Measurements from ENCODE around the gene LGSN. TPM values are rescaled to one million over a fixed set of nuclear protein-coding genes. Genes with fewer than 3 reads are reported as not detected.
"Not testable (repeated sequence)": the region's sequence is repeated elsewhere in the genome, so short reads cannot be mapped to it uniquely, and the experiment has no call there.

LGSN gene
- total and polyA plus RNA-seq, 2 donors = 0.14 to 0.23 TPM

- no peaks in the 10 kb centered on the region for H3K27me3 ChIP-seq (ENCODE audit: control insufficient read depth in 2 of 2, insufficient read depth in 1 of 2, low read length in 1 of 2)
- no peak overlapping the region for H3K27ac ChIP-seq (ENCODE audit: low read depth in 1 of 2, low read length in 1 of 2)
- H3K9me3 ChIP-seq (ENCODE audit: control insufficient read depth in 2 of 2, insufficient read depth in 1 of 2, low read length in 1 of 2) = no peaks in the 10 kb centered on the region
- no peak overlapping the region for H3K4me3 ChIP-seq (ENCODE audit: low read length in 2 of 2)
- no peaks in the 10 kb centered on the region for H3K4me1 ChIP-seq (ENCODE audit: control insufficient read depth in 2 of 2, insufficient read depth in 2 of 2, low read length in 2 of 2)
- DNase-seq (ENCODE audit: low read depth in 6 of 9, low spot score in 9 of 9) = no peak
- 79% methylated on average over 4 of the region's 4 CpGs for WGBS
- no peaks in the 10 kb centered on the region for H3K36me3 ChIP-seq (ENCODE audit: control insufficient read depth in 2 of 2, insufficient read depth in 2 of 2, low read length in 1 of 2)
Measured at GRCh38 chr6:63267046-63267445, 52.7 kb downstream of the LGSN start.

DNA sequence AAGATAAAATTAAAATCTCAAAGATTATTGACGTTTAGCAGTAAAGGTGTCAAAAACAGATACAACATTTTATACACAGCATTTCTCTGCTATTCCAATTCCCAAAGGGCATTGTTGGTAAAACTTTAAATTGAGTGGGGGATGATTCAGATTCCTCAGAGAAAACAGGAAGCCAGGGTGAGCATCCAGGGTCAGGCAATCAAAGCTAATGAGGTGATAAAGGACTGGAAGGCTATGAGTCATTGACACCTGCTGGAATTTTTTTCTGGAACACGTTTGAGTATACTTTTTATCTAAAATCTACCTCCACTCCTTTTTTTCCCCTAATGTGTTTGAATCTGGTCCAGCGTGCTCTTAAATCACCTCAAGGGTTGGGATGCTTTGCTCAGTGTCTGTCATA, 56.3 kb downstream of the LGSN start:
- no peak for DNase-seq (ENCODE audit: low read depth in 6 of 9, low spot score in 9 of 9)
- no peaks in the 10 kb centered on the region for H3K36me3 ChIP-seq (ENCODE audit: control insufficient read depth in 2 of 2, insufficient read depth in 2 of 2, low read length in 1 of 2)
- WGBS = 63% methylated on average over 3 of the region's 3 CpGs
- no peaks in the 10 kb centered on the region for H3K27me3 ChIP-seq (ENCODE audit: control insufficient read depth in 2 of 2, insufficient read depth in 1 of 2, low read length in 1 of 2)
- no peaks in the 10 kb centered on the region for H3K9me3 ChIP-seq (ENCODE audit: control insufficient read depth in 2 of 2, insufficient read depth in 1 of 2, low read length in 1 of 2)
- no peak overlapping the region for H3K4me3 ChIP-seq (ENCODE audit: low read length in 2 of 2)
- H3K27ac ChIP-seq (ENCODE audit: low read depth in 1 of 2, low read length in 1 of 2) = no peak overlapping the region
- H3K4me1 ChIP-seq (ENCODE audit: control insufficient read depth in 2 of 2, insufficient read depth in 2 of 2, low read length in 2 of 2) = no peaks in the 10 kb centered on the region

DNA sequence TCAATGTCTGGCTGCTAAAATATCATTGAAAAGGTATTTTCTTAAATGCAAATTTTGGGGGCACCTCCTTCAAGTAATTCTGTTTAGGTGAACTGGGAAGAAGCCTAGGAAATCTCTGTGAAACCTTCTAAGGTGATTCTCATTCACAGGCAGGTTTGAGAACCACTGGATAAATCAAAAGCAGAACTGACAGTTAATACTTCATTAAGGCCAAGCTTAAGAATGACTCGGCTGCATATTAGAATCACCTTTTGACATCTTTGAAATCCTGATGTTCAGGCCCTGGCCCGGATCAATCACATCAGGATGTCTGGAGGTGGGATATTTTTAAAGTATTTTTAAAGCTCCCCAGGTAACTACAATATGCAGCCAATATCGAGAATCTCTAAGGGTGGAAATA, 58.0 kb downstream of the LGSN start:
- no peak for DNase-seq (ENCODE audit: low read depth in 6 of 9, low spot score in 9 of 9)
- Histone ChIP-seq H3K27ac (ENCODE audit: low read depth in 1 of 2, low read length in 1 of 2) (no peak overlapping the region), H3K36me3 (ENCODE audit: control insufficient read depth in 2 of 2, insufficient read depth in 2 of 2, low read length in 1 of 2) (no peaks in the 10 kb centered on the region), H3K9me3 (ENCODE audit: control insufficient read depth in 2 of 2, insufficient read depth in 1 of 2, low read length in 1 of 2) (no peaks in the 10 kb centered on the region), H3K4me3 (ENCODE audit: low read length in 2 of 2) (no peak overlapping the region), H3K4me1 (ENCODE audit: control insufficient read depth in 2 of 2, insufficient read depth in 2 of 2, low read length in 2 of 2) (no peaks in the 10 kb centered on the region), H3K27me3 (ENCODE audit: control insufficient read depth in 2 of 2, insufficient read depth in 1 of 2, low read length in 1 of 2) (no peaks in the 10 kb centered on the region)
- WGBS = 76% methylated on average over 3 of the region's 3 CpGs

DNA sequence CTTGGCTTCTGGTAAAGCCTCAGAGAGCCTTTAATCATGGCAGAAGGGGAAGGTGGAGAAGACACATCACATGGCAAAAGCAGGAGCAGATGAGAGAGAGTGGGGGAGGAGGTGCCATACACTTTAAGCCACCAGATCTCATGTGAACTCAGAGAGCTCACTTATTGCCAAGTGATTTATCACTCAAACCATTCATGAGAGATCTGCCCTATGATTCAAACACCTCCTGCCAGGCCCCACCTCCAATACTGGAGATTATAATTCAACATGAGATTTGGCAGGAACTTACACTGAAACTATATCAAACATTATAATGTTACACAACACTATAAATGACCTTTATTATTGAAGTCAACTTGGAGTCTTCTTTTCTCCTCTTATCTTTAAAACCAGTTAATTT, 60.6 kb downstream of the LGSN start:
- no peak for DNase-seq (ENCODE audit: low read depth in 6 of 9, low spot score in 9 of 9)

DNA sequence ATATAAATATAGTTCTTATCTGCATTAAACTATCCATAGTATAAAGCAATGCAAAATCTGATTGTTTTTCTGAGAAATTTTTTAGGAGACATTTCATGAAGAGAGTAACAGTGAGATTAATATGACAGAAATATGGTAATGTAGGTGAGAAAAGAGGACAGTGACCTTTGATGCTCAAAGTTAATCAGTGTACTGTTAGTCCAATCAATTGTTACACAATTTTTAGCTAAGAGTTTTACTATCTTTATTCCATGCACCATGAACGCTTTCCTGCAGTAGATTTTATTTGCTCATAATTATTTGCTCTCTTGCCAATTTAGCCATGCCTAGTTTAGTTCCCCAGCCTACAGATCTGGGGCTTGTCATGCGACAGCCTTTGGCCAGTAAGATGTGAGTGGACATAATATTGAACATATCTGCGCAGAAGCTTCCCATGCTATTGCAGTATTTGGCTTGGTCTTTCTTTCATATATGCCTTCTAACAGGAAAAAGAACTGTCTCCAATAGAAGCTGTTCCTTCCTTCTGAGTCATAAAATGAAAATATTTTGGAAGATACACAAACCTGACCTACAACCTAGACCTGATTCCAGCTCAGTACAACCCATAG, 69.8 kb downstream of the LGSN start:
- no peak overlapping the region for H3K4me3 ChIP-seq (ENCODE audit: low read length in 2 of 2)
- H3K36me3 ChIP-seq (ENCODE audit: control insufficient read depth in 2 of 2, insufficient read depth in 2 of 2, low read length in 1 of 2) = no peaks in the 10 kb centered on the region
- DNase-seq (ENCODE audit: low read depth in 6 of 9, low spot score in 9 of 9) = no peak
- WGBS = 95% methylated on average over 3 of the region's 3 CpGs
- H3K9me3 ChIP-seq (ENCODE audit: control insufficient read depth in 2 of 2, insufficient read depth in 1 of 2, low read length in 1 of 2) = no peaks in the 10 kb centered on the region
- H3K27ac ChIP-seq (ENCODE audit: low read depth in 1 of 2, low read length in 1 of 2) = no peak overlapping the region
- no peaks in the 10 kb centered on the region for H3K27me3 ChIP-seq (ENCODE audit: control insufficient read depth in 2 of 2, insufficient read depth in 1 of 2, low read length in 1 of 2)
- H3K4me1 ChIP-seq (ENCODE audit: control insufficient read depth in 2 of 2, insufficient read depth in 2 of 2, low read length in 2 of 2) = no peaks in the 10 kb centered on the region

More for the DNA sequence above, 60.6 kb downstream of the LGSN start:
- Histone ChIP-seq H3K9me3 (ENCODE audit: control insufficient read depth in 2 of 2, insufficient read depth in 1 of 2, low read length in 1 of 2) (no peaks in the 10 kb centered on the region), H3K4me3 (ENCODE audit: low read length in 2 of 2) (no peak overlapping the region), H3K36me3 (ENCODE audit: control insufficient read depth in 2 of 2, insufficient read depth in 2 of 2, low read length in 1 of 2) (no peaks in the 10 kb centered on the region), H3K27ac (ENCODE audit: low read depth in 1 of 2, low read length in 1 of 2) (no peak overlapping the region), H3K27me3 (ENCODE audit: control insufficient read depth in 2 of 2, insufficient read depth in 1 of 2, low read length in 1 of 2) (no peaks in the 10 kb centered on the region), H3K4me1 (ENCODE audit: control insufficient read depth in 2 of 2, insufficient read depth in 2 of 2, low read length in 2 of 2) (no peaks in the 10 kb centered on the region)

DNA sequence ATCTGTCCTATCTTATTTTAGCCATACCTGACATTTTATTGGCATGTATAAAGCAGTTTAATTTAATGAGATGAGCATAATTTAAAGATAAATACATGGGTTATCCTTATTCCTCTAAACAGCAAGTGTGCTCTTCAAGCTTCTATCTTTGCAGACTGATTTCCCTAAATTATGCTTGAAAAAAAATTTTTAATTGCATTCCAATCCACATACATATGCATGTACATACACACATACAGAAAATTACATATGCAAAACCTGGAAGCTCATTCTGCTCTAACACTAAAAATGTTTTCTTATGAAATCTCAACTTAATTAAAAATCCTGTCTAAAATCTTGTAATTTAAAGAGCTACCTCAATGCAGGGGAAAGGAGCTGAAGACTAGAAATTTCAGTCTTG, 73.2 kb downstream of the LGSN start:
- no peak for DNase-seq (ENCODE audit: low read depth in 6 of 9, low spot score in 9 of 9)
- no peak overlapping the region for H3K4me3 ChIP-seq (ENCODE audit: low read length in 2 of 2)
- H3K4me1 ChIP-seq (ENCODE audit: control insufficient read depth in 2 of 2, insufficient read depth in 2 of 2, low read length in 2 of 2) = no peaks in the 10 kb centered on the region
- H3K9me3 ChIP-seq (ENCODE audit: control insufficient read depth in 2 of 2, insufficient read depth in 1 of 2, low read length in 1 of 2) = no peaks in the 10 kb centered on the region
- no peaks in the 10 kb centered on the region for H3K27me3 ChIP-seq (ENCODE audit: control insufficient read depth in 2 of 2, insufficient read depth in 1 of 2, low read length in 1 of 2)
- H3K36me3 ChIP-seq (ENCODE audit: control insufficient read depth in 2 of 2, insufficient read depth in 2 of 2, low read length in 1 of 2) = no peaks in the 10 kb centered on the region
- H3K27ac ChIP-seq (ENCODE audit: low read depth in 1 of 2, low read length in 1 of 2) = no peak overlapping the region

DNA sequence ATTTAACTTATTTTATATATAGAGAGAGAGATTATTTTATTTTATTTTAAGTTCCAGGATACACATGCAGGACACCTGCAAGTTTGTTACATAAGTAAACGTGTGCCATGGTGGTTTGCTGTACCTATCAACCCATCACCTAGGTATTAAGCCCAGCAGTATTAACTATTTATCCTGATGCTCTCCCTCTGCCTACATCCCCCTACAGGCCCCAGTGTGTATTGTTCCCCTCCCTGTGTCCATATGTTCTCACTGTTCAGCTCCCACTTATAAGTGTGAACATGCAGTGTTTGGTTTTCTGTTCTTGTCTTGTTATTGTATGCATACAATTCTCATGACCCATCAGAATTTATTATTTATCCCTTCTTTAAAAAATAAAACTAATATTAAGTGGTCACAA, 73.9 kb downstream of the LGSN start:
- H3K27me3 ChIP-seq (ENCODE audit: control insufficient read depth in 2 of 2, insufficient read depth in 1 of 2, low read length in 1 of 2) = no peaks in the 10 kb centered on the region
- H3K36me3 ChIP-seq (ENCODE audit: control insufficient read depth in 2 of 2, insufficient read depth in 2 of 2, low read length in 1 of 2) = no peaks in the 10 kb centered on the region
- no peak overlapping the region for H3K4me3 ChIP-seq (ENCODE audit: low read length in 2 of 2)
- H3K9me3 ChIP-seq (ENCODE audit: control insufficient read depth in 2 of 2, insufficient read depth in 1 of 2, low read length in 1 of 2) = no peaks in the 10 kb centered on the region
- WGBS = 95% methylated on average over 1 of the region's 1 CpG
- H3K4me1 ChIP-seq (ENCODE audit: control insufficient read depth in 2 of 2, insufficient read depth in 2 of 2, low read length in 2 of 2) = no peaks in the 10 kb centered on the region
- no peak for DNase-seq (ENCODE audit: low read depth in 6 of 9, low spot score in 9 of 9)
- H3K27ac ChIP-seq (ENCODE audit: low read depth in 1 of 2, low read length in 1 of 2) = no peak overlapping the region

- 87% methylated on average over 2 of the region's 2 CpGs for WGBS
- Histone ChIP-seq H3K36me3 (ENCODE audit: control insufficient read depth in 2 of 2, insufficient read depth in 2 of 2, low read length in 1 of 2) (no peaks in the 10 kb centered on the region), H3K9me3 (ENCODE audit: control insufficient read depth in 2 of 2, insufficient read depth in 1 of 2, low read length in 1 of 2) (no peaks in the 10 kb centered on the region), H3K27ac (ENCODE audit: low read depth in 1 of 2, low read length in 1 of 2) (no peak overlapping the region), H3K4me3 (ENCODE audit: low read length in 2 of 2) (no peak overlapping the region), H3K4me1 (ENCODE audit: control insufficient read depth in 2 of 2, insufficient read depth in 2 of 2, low read length in 2 of 2) (no peaks in the 10 kb centered on the region), H3K27me3 (ENCODE audit: control insufficient read depth in 2 of 2, insufficient read depth in 1 of 2, low read length in 1 of 2) (no peaks in the 10 kb centered on the region)
- no peak for DNase-seq (ENCODE audit: low read depth in 6 of 9, low spot score in 9 of 9)
Measured at GRCh38 chr6:63245420-63245819, 74.4 kb downstream of the LGSN start.

DNA sequence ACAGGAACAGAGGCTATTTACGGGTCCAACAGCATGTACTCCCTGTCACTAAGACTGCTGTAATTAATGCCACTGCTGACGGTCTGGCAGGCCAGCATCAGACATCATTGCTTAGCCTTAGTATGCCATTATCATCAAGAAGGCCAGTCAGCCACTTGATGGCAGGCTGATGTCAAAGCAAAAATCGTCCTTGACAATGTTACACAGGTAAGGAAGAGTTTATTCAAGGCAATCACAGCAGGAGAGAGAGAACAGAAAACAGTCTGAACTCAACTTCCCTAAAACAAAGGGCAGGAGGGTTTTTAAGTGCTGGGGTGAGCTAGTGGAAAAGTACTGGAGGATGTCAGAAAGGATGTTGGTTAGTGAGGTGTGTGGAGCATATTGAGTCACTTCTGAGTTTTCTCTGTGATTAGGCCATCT, 83.4 kb downstream of the LGSN start:
- Histone ChIP-seq H3K4me1 (ENCODE audit: control insufficient read depth in 2 of 2, insufficient read depth in 2 of 2, low read length in 2 of 2) (no peaks in the 10 kb centered on the region), H3K27me3 (ENCODE audit: control insufficient read depth in 2 of 2, insufficient read depth in 1 of 2, low read length in 1 of 2) (no peaks in the 10 kb centered on the region), H3K36me3 (ENCODE audit: control insufficient read depth in 2 of 2, insufficient read depth in 2 of 2, low read length in 1 of 2) (no peaks in the 10 kb centered on the region), H3K27ac (ENCODE audit: low read depth in 1 of 2, low read length in 1 of 2) (no peak overlapping the region), H3K4me3 (ENCODE audit: low read length in 2 of 2) (no peak overlapping the region), H3K9me3 (ENCODE audit: control insufficient read depth in 2 of 2, insufficient read depth in 1 of 2, low read length in 1 of 2) (no peaks in the 10 kb centered on the region)
- DNase-seq (ENCODE audit: low read depth in 6 of 9, low spot score in 9 of 9) = no peak
- WGBS = 63% methylated on average over 3 of the region's 3 CpGs

DNA sequence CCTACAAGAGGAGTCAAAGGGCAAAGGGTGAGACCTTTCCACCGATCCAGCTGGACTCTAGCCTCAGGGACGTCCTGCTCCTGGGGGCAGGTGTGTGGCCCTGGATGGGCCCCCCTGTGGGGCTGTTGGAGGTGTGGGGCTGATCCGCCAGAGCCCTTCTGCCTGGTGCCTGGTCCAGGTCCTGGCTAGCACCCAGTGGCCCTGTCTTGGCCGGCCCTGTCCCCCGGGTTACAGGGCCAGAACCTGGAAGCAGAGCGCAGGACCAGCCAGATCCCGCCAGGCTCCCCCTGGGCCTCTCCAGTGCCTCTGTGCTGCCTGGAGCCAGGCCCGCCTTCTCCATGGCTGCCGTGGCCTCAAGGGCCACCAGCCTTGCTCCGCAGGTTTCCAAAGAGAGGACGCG, 89.3 kb downstream of the LGSN start:
- not testable (repeated sequence) for DNase-seq (ENCODE audit: low read depth in 6 of 9, low spot score in 9 of 9); H3K9me3 ChIP-seq (ENCODE audit: control insufficient read depth in 2 of 2, insufficient read depth in 1 of 2, low read length in 1 of 2); H3K36me3 ChIP-seq (ENCODE audit: control insufficient read depth in 2 of 2, insufficient read depth in 2 of 2, low read length in 1 of 2); H3K4me1 ChIP-seq (ENCODE audit: control insufficient read depth in 2 of 2, insufficient read depth in 2 of 2, low read length in 2 of 2); H3K27me3 ChIP-seq (ENCODE audit: control insufficient read depth in 2 of 2, insufficient read depth in 1 of 2, low read length in 1 of 2); H3K27ac ChIP-seq (ENCODE audit: low read depth in 1 of 2, low read length in 1 of 2); H3K4me3 ChIP-seq (ENCODE audit: low read length in 2 of 2)
- 87% methylated on average over 12 of the region's 12 CpGs for WGBS
